GM21367 (cell line): Measurements from ENCODE around the gene TTLL9.

Source experiments
- ATAC-seq: cut with Tn5 transposase; IDR thresholded peaks from one replicate; pipeline ENCODE4 v1.9.1; 2021; ENCODE audit not compliant: unreplicated experiment

The TTLL9 gene

DNA sequence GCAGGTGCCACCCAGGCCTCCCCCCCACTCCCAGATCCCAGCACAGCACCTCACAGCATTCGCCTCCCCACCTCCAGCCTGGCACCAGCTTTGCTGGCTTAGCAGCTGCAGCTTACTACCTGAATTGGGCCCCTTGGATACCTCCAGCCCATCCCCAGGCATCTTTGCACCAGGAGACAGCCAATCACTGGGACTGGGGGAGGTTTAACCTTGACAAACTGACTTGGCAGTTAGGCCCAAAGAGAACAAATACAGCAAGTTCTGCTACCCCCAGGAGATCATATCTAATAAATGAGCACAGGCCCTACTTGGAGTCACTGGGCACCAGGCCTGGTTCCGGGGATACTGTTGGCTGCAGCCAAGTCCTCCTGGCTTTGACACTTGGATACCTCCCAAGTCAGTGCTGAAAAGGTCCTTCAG is 72.6 kb downstream of the TTLL9 start:
- no peak for ATAC-seq

DNA sequence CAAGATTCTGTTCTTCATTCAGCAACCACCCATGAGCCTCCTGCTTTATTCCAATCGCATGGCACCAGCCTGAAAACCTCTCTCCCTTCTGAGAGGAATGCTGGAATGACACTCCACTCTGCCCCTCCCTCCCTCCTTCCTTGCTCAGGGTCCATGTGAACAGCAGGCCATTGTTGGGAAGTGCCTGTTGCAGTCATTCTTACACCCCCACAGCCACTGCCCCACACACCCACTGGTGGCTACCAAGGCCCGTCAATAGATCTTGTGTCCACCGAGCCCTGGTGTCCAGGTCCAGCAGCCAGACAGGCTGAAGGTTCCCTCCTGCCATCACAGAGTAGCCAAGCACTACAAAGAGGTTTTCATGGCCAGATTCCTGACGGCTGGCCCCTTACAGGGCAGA is 74.9 kb downstream of the TTLL9 start:
- ATAC-seq, result no peak

DNA sequence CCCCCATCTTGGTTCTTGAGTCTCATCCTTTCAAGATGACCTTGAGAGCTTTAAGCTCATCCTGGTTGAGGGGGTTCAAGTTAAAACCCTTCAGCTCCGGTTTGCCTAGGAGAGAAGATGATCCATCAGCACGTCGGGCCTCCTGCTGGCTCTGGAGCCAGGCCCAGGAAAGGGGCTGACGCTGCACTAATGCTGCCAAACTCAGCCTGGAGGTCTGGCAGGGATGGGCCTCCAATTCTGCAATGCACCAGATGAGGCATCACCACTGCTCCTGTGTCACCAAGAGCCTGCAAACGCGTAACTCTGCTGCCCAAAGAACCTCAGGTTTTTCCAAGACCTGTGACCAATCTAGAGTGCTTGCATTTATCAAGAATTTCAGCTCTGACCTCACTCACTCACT is 75.4 kb downstream of the TTLL9 start:
- ATAC-seq, result no peak

DNA sequence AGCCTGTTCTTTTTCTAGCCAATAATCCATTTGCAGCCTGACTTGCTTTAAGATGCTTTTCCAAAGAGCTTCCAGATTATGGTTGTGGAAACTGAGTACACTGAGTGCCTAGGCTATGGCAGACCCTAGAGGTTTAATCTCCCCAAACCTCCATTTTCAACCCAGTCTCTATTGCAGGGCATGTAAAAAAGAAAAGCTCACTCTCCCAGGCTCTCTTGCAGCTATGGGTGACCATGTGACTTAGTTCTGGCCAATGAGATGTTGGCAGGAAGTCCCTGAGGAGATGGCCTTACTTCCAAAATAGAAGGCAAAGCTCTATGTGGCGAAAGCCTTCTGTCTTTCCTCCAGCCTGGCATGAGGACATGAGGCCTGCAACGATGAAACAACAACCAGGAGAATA is 77.6 kb downstream of the TTLL9 start:
- ATAC-seq, result no peak

DNA sequence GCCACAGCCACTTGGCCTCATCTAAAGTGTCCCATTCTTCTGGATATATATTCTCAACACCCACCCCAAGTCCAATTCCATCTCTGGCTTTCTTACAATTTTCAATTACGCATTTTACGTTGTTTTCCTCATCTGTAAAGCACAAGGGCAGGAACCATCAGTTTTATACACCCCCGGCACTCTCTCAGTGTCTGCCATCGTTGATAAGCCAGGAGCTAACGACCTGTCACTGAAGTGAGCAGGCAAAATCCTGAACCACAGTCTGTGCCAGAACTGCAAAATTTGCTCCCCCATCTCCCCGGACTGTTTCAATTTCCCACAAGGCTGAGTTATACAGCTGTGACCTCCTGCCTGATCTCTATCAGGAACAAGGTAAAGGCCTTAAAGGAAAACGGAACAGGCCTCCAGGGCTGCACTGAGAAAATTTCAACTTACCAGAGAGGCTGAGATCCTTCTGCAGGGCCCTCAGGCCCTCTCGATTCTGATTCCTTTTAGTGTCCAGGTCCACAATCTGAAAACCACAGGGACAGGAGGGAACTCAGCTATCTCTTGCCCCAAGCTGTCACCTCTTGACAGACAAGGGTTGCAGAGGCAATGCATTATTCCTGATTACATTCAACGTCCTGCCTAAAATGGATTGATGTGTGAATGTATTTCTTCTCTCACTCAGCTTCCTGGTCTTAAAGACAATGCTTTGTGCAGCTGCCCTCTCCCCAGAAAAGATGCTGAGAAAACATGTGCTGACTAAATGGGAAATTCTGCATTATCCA is 79.6 kb downstream of the TTLL9 start:
- no peak for ATAC-seq

DNA sequence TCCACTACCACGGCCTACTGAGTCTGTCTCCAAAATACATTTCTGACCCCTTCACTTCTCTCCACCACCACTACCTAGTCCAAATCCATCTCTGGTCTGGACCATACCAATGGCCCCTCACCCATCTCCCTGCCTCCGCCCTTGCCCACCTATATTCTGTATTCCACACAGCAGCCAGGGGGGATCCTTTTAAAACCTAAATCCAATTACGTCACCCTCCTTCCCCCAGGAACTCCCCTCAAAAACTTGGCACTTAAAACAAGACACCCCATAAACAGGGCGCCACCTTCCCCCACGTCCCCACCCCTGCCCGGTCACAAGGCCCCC is 80.7 kb downstream of the TTLL9 start:
- no peak for ATAC-seq

DNA sequence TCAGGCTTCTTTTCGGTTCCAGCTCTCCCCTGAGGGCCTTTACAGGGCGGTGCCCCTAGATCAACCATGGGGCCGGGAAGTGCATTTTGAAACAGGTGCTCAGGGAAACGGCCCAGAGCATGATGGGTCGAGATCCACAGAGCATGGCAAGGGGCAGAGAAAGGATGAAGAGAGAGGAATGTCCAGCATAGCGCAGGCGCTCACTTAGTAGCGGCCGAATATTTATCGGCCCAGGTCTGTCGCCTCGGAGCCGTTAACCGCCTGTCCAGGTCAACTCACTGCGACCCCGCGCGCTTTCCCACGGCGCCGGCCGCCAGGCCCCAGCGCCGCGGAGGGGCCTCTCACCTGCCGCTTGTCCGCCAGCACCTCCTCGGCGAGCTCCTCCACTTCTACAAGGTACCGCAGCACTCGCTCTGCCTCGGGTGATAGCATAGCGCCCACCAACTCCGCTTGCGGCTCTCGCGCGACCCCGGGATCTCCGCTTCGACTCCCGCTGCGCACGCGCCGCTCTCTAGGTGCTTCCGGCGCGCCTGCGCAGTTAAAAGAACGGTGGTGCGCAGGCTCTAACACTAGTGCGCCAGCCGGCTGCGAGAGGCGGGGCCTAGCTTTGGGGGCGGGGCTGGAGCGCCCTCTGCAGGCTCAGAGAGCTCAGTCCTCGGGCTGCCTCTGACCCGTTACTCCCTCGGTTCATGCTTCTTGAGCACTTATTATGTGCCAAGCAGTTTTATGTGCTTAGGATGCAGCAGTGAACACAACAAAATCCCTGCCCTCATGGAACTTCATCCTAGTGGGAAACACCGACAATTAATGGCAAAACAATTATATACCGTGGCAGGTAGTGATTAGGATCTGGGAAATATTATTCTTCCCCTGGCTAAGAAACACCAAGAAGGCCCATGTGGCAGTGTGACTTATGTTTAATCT is 81.4 kb downstream of the TTLL9 start, which contains the start of gene PDRG1:
Gene PDRG1, minus strand, starts transcription at position 517 of the 924 bp plus-strand sequence. Its CDS starts 85 bp downstream, at position 432.
- peak; percentile 80 for ATAC-seq

DNA sequence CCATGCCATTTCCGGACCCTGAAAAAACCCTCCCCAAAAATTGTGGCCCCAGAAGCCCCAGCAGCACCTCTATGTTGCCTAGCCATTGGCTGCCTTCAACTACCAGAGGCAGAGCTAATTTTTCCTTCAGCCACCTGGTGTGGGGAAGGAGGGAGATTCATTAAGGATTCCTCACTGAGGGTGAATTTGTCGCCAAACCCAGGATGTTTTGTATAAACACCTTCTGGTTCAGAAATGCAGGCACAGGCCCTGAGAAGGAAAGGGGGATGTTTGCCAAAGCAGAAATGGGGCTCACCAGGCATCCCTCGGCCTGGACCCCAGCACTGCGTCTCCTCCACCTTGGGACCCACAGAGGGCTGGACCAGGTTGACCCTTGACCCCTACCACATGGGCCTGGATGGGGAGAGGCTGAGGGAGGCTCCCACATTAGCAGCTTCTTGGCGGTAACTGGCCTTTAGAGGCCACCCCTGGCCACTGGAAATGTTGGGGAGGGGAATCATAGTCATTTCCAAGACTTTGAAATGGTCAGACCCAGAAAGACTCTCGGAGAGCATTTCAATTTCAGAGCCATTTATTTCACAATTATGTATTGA is 83.2 kb downstream of the TTLL9 start:
- ATAC-seq, result no peak

DNA sequence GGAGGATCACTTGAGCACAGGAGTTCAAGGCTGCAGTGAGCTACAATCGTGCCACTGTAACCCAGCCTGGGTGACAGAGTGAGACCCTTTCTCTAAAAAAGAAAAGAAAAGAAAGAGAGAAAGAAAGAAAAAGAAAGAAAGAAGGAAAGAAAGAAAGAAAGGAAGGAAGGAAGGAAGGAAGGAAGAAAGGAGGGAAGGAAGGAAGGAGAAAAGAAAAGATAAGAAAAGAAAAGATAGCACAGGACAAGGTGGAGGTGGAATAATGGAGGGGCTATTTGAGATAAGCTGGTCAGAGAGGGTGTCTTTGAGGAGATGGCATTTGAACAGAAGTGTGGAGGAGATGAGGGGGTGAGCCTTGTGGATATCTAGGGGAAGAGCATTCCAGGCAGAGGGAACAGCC is 84.1 kb downstream of the TTLL9 start:
- ATAC-seq, result no peak

DNA sequence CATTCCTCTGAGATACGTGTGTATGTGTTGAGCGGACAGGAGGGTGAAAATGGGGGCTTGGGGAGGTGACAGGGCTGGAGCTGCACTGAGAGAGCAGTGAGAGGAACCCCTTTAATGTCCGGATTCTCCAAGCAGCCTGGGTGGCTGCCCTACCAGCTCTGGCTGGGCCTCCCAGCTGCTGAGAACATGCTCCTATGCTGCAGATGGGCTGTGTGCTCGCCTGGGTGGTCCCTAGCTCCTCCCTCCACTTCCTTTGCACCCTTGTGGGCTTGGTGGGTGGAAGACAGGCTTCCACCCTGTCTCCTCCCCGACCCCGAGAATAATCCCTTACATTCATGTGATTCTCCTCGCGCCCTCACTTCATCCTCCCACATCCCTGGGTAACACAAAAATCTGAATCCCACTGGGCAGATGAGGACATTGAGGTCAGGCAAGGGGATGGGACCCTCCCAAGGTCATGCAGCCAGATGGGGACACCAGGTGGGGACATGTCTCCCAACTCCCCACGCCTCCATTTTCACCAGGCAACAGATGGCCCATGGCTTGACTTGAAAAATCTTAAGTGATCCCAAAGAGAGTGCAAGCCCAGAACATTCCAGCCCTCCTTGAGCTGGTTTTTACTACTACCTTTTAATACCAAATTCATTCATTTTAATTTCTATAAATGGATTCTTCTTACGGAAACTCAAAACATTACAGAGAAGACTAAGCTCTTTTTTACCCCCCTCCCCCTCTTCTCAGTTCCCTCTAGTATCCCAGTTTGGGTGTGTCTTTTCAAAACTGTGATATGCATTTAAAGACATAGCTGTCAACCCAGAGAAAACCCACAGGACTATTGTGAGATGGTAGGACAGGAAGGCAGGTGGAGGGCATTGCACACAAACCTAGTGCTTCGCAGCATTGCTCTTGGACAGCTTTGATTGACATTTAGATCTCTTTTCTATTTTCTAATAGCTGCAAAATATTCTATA is 86.4 kb downstream of the TTLL9 start:
- no peak for ATAC-seq

DNA sequence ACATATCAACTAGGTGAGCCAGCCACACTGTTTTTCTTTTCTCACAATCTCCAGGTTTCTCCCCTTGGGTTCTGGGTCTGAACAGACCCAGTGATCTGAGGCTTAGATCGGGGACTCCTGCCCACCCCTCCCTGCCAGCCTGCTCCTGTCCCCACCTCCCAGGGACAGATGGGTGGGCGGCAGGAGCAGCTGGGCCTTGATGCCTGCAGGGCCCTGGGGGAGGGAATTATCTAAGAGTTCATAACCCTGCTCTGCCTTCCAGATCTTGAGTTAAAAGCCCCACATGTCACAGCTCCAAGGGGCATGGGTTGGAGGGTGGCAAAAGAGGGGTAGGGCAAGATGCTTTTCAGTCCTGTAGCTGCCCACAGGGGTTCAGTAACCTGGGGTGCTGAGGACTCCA is 92.3 kb downstream of the TTLL9 start:
- no peak for ATAC-seq

DNA sequence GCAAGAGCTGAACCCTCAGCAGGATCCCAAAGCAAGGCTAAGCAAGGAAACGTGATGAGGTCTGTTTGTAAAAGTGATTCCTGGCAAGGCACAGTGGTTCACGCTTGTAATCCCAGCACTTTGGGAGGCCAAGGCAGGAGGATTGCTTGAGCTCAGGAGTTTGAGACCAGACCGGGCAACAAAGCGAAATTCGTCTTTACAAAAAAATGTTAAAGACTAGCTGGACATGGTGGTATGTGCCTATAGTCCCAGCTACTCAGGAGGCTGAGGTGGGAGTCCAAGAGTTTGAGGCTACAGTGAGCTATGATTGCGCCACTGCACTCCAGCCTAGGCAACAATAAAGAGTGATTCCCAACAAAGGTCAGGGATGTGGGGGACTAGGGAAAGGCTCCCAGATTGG is 93.5 kb downstream of the TTLL9 start:
- no peak for ATAC-seq

DNA sequence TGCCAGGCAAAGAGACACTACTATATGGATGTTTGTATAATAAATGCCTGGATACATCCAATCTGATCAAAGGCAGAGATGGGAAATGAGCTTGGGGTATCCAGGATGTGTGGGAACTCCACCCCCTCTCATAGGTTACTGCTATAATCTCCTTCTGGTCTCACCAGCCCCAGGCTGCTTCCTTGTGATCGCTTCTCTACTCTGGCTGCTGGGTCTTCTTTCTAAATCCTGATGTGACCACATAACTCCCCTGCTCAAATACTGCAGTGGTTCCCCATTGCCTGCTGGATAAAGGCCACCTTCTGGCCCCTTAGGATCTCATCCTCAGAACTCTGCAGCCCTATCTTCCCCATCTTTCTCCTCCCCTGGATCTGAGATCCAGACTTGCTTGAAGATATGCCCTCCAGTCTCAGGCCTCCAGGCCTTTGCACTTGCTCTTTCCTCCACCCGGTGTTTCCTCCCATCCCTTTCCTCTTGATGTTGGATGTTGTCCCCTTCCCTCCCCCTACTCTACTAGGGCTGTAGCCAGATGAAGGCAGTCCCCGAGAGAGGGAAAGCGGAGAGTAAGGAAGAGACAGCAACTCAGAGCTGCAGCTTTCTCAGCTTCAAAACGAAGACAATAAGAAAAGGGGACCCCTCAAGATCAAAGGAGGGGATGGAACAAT is 96.7 kb downstream of the TTLL9 start:
- ATAC-seq, result no peak

DNA sequence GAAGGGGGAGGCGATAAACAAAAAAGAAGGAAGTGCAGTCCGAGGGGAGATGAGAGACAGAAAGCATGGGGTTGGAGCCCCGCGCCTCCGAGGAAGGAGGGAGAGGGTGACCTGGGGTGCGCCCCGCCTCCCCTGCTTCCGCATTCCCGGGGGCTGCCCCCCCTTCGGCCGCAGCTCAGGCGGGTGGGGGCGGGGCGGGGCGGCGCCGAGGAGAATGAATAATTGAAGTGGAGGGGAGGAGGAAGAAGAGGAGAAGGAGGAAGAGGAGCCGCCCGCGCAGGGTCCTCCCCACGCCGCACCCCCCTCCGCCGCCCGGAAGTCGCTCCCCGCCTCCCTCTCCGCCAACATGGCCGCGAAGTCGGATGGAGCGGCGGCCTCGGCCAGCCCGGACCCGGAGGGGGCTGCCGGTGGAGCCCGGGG is 97.4 kb downstream of the TTLL9 start, which contains the start of gene XKR7:
Gene XKR7, plus strand, starts transcription at position 322 of the 420 bp plus-strand sequence. Its CDS starts 25 bp downstream, at position 347.
- ATAC-seq, result no peak

DNA sequence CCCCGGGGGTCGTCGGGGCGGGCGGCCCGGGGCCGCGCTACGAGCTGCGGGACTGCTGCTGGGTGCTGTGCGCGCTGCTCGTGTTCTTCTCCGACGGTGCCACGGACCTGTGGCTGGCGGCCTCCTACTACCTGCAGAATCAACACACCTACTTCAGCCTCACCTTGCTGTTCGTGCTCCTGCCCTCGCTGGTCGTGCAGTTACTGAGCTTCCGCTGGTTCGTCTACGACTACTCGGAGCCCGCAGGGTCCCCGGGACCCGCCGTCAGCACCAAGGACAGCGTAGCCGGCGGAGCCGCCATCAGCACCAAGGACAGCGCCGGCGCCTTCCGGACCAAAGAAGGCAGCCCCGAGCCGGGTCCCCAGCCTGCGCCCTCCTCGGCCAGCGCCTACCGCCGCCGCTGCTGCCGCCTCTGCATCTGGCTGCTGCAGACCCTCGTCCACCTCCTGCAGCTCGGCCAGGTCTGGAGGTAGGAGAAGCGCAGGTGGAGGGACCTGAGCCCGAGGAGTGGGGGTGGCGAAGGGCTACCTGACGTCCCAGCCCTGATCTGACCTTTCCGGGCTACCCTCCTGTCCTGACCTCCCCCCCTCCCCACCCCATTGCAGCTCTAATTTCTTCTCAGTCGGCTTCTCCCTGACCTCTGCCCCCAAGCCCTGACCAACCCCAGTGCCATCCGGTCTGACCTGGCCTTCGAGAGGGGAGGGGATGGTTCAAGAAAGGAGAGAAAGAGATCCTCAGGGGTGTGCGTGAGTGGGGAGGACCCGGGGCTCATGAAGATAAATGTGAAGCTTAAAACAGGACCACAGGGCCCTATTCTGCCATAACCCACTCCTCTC is 98.1 kb downstream of the TTLL9 start:
- no peak for ATAC-seq

DNA sequence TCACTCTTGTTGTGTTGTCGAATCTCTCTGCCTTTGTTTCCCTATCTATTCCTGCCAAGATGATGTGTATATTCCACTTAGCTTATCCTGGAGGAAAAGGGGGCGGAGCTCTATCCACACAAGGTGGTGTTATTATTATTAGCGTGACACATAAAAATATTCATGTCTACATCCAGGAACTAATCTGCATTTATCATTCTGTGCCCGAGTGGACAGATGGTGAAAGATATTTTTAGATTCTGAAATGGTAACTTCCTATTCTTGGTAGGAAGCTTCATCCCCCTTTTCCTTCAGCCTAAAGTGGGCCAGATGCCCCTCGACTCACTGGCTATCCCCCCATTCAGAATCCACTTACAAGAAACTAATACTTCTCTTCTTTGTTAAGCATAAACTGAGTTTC is 99.6 kb downstream of the TTLL9 start:
- ATAC-seq, result no peak

DNA sequence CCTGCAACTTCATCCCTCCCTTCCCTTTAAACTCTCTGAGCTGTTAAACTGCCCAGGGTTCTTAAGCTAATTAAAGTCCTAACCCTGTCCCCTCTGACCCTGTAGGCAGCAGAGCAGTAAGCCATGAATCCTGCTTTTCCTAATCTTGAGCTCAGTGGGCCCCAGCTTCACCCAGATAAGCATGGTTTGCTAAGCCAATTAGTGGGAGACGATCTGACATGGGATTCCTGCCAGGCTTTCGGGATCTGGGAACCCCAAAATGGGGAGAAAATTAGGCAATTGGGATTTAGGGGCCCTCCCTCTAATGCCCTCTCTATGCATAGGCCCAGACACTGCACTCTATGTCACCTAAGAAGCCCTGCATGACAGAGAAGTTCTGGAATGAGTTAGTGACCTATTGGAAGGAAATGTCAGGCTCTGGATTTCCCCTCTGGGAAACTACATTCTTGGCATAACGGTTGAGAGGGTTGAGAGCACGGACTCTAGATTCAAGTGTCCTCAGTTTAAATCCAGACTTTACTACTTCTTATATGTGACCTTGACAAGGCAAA is 102.1 kb downstream of the TTLL9 start:
- no peak for ATAC-seq

DNA sequence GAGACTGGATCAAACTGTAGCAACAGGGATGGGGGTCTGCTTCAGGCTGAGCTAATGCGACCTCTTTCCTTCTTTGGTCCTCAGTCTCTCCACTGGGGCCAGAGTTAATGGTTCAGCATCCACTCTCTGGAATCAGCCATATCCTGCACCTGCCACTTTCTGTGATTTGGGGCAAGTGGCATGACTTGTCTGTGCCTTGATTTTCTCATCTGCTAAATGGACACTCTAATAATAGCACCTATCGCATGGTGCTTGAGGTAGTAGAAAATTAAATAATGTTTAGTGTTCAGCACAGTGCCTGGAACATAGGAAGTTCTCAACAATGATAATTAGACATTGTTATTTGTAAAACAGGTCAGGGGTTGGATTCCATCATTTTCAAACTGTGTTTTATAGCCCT is 103.9 kb downstream of the TTLL9 start:
- ATAC-seq, result no peak
